H1 (cell line): Measurements from ENCODE around the gene RAP1GDS1. TPM values are rescaled to one million over a fixed set of nuclear protein-coding genes. Genes with fewer than 3 reads are reported as not detected.

Experiments used
- CTCF ChIA-PET: fragments of 300-600 bp; sonication (Branson Sonifier 250); formaldehyde crosslinking; loops from one replicate; lab custom pipeline; 2021; ENCODE audit not compliant: partially characterized antibody; lab: Charles Lee
- POLR2A ChIA-PET: fragments of 300-600 bp; sonication (Branson Sonifier 250); formaldehyde crosslinking; loops from one replicate; lab custom pipeline; 2021; ENCODE audit warnings: inconsistent platforms; ENCODE audit not compliant: partially characterized antibody; lab: Charles Lee
- DNase-seq, 2 experiments: peaks; one replicate each; pipeline versions ENCODE4 v3.0.0 to v3.0.0-alpha.2; 2010 to 2022; ENCODE audit warnings: low spot score in 2 of 2, low read depth in 1 of 2, mixed read lengths in 1 of 2
- FAIRE-seq: peaks from 2 replicates; lab custom pipeline; 2011; peaks lifted over from hg19 to GRCh38; lab: Jason Lieb, UNC
- H2AFZ ChIP-seq: 2 replicates; pipeline ENCODE4 v1.8.1; 2012; ENCODE audit warnings: low read length, inconsistent platforms
- H2AK5ac ChIP-seq: 2 replicates; pipeline ENCODE4 v1.6.1; 2013; ENCODE audit warnings: low read depth, low read length
- H2BK120ac ChIP-seq: replicated peaks from 2 replicates; pipeline ENCODE3; 2013; ENCODE audit warnings: low read depth, low read length, inconsistent platforms
- H2BK12ac ChIP-seq: 2 replicates; pipeline ENCODE4 v1.6.1; 2013; ENCODE audit warnings: low read depth, low read length
- H2BK15ac ChIP-seq: 2 replicates; pipeline ENCODE4 v1.6.1; 2013; ENCODE audit warnings: low read length
- H2BK20ac ChIP-seq: 2 replicates; pipeline ENCODE4 v1.6.1; 2013; ENCODE audit warnings: low read length
- H2BK5ac ChIP-seq: 2 replicates; pipeline ENCODE4 v1.6.1; 2013; ENCODE audit warnings: low read depth, low read length
- H3K14ac ChIP-seq: 2 replicates; pipeline ENCODE4 v1.6.1; 2013; ENCODE audit warnings: inconsistent platforms; ENCODE audit not compliant: insufficient read length
- H3K18ac ChIP-seq: 2 replicates; pipeline ENCODE4 v1.6.1; 2013; ENCODE audit warnings: low read length; ENCODE audit errors: extremely low read depth
- H3K23ac ChIP-seq: 2 replicates; pipeline ENCODE4 v1.6.1; 2013; ENCODE audit warnings: inconsistent platforms; ENCODE audit not compliant: insufficient read length
- H3K23me2 ChIP-seq: 2 replicates; pipeline ENCODE4 v1.6.1; 2013; ENCODE audit warnings: low read depth, low read length
- H3K27ac ChIP-seq: 2 replicates; pipeline ENCODE4 v1.6.1; 2011; ENCODE audit warnings: low read depth, low read length, inconsistent platforms
- H3K27me3 ChIP-seq, 4 experiments: replicated peaks in 1 of 4; 1 replicate in 1 of 4; 2 replicates in 3 of 4; pipeline versions ENCODE4 v1.6.1 to v1.8.1; 2011 to 2013; ENCODE audit warnings: low read length in 3 of 4, mild to moderate bottlenecking in 3 of 4, inconsistent platforms in 2 of 4, mixed read lengths in 2 of 4, moderate library complexity in 1 of 4; ENCODE audit not compliant: control insufficient read depth in 3 of 4, insufficient read depth in 3 of 4; ENCODE audit errors: extremely low read depth in 1 of 4
- H3K36me3 ChIP-seq, 4 experiments: 2 replicates each; pipeline versions ENCODE4 v1.6.1 to v1.8.1; 2011 to 2013; ENCODE audit warnings: mild to moderate bottlenecking in 4 of 4, low read length in 3 of 4, moderate library complexity in 2 of 4, control low read depth in 1 of 4, inconsistent platforms in 1 of 4; ENCODE audit not compliant: insufficient read depth in 4 of 4, control insufficient read depth in 2 of 4
- H3K4ac ChIP-seq: replicated peaks from 2 replicates; pipeline ENCODE3; 2013; ENCODE audit warnings: low read length, low read depth, mixed read lengths, inconsistent platforms; ENCODE audit not compliant: insufficient read length
- H3K4me1 ChIP-seq, 4 experiments: replicated peaks in 1 of 4; 1 replicate in 1 of 4; 2 replicates in 3 of 4; pipeline versions ENCODE4 v1.6.1 to v1.8.1; 2011 to 2013; ENCODE audit warnings: low read length in 3 of 4, inconsistent platforms in 2 of 4, mixed read lengths in 1 of 4; ENCODE audit not compliant: insufficient read depth in 4 of 4, control insufficient read depth in 3 of 4
- H3K4me2 ChIP-seq, 2 experiments: 2 replicates each; pipeline versions ENCODE4 v1.6.1 to v1.8.1; 2011 to 2013; ENCODE audit warnings: low read depth in 2 of 2, low read length in 2 of 2, control low read depth in 1 of 2, inconsistent platforms in 1 of 2, mild to moderate bottlenecking in 1 of 2; ENCODE audit not compliant: insufficient read depth in 1 of 2
- H3K4me3 ChIP-seq, 4 experiments: fragments of 200-600, 300-600 bp in 1 of 4; sonication (generic), shearing (Covaris generic), sonication (Bioruptor Twin) in 1 of 4; 2 replicates each; pipeline versions ENCODE4 v1.5.1 to v1.8.1; 2011 to 2016; ENCODE audit warnings: low read length in 4 of 4, low read depth in 3 of 4, control low read depth in 2 of 4, inconsistent platforms in 2 of 4, mild to moderate bottlenecking in 2 of 4, mixed read lengths in 1 of 4, moderate library complexity in 1 of 4; ENCODE audit not compliant: insufficient read depth in 2 of 4; ENCODE audit errors: extremely low read depth in 1 of 4
- H3K56ac ChIP-seq: replicated peaks from 2 replicates; pipeline ENCODE3; 2013; ENCODE audit warnings: low read depth, mild to moderate bottlenecking, mixed read lengths, low read length, inconsistent platforms; ENCODE audit not compliant: insufficient read length
- H3K79me1 ChIP-seq: 2 replicates; pipeline ENCODE4 v1.6.1; 2013; ENCODE audit warnings: low read depth, low read length, control low read depth
- H3K79me2 ChIP-seq, 2 experiments: 2 replicates each; pipeline versions ENCODE4 v1.6.1 to v1.8.1; 2012 to 2013; ENCODE audit warnings: low read length in 2 of 2, mild to moderate bottlenecking in 2 of 2, inconsistent platforms in 1 of 2; ENCODE audit not compliant: insufficient read depth in 2 of 2, control insufficient read depth in 1 of 2
- H3K9ac ChIP-seq, 4 experiments: replicated peaks in 1 of 4; 1 replicate in 1 of 4; 2 replicates in 3 of 4; pipeline versions ENCODE4 v1.6.1 to v1.8.1; 2011 to 2013; ENCODE audit warnings: low read depth in 3 of 4, low read length in 3 of 4, control low read depth in 2 of 4, mild to moderate bottlenecking in 2 of 4, moderate library complexity in 2 of 4, inconsistent platforms in 1 of 4; ENCODE audit errors: extremely low read depth in 1 of 4
- H3K9me3 ChIP-seq, 2 experiments: 2 replicates each; pipeline versions ENCODE4 v1.6.1 to v1.8.1; 2012 to 2013; ENCODE audit warnings: mild to moderate bottlenecking in 2 of 2, moderate library complexity in 2 of 2, control low read depth in 1 of 2, inconsistent platforms in 1 of 2, low read depth in 1 of 2, low read length in 1 of 2, mixed read lengths in 1 of 2; ENCODE audit not compliant: insufficient read depth in 2 of 2
- H4K20me1 ChIP-seq, 2 experiments: replicated peaks in 1 of 2; 2 replicates each; pipeline versions ENCODE3 to v1.8.1; 2011 to 2013; ENCODE audit warnings: inconsistent platforms in 2 of 2, low read length in 2 of 2, mild to moderate bottlenecking in 1 of 2; ENCODE audit not compliant: insufficient read depth in 2 of 2, control insufficient read depth in 1 of 2
- H4K5ac ChIP-seq: 2 replicates; pipeline ENCODE4 v1.6.1; 2013; ENCODE audit warnings: low read length, low read depth, mixed read lengths, inconsistent platforms; ENCODE audit not compliant: insufficient read length
- H4K8ac ChIP-seq: 2 replicates; pipeline ENCODE4 v1.8.0; 2013; ENCODE audit warnings: mild to moderate bottlenecking, moderate library complexity, low read length, inconsistent platforms; ENCODE audit not compliant: insufficient read depth; ENCODE audit errors: extremely low read depth
- H4K91ac ChIP-seq: replicated peaks from 2 replicates; pipeline ENCODE3; 2013; ENCODE audit warnings: low read length, mixed read lengths, inconsistent platforms; ENCODE audit not compliant: insufficient read length
- MAX ChIP-seq: IDR thresholded peaks from 2 replicates; pipeline ENCODE4 v1.6.1; 2012; ENCODE audit warnings: inconsistent platforms
- POLR2AphosphoS5 ChIP-seq: IDR thresholded peaks from 2 replicates; pipeline ENCODE4 v1.6.1; 2011; ENCODE audit warnings: low read depth, low read length
- SIN3A ChIP-seq, 2 experiments: IDR thresholded peaks in 1 of 2; conservative IDR thresholded peaks in 1 of 2; 2 replicates each; pipeline ENCODE4 v1.6.1; 2011 to 2012; ENCODE audit warnings: low read length in 2 of 2, improper control_type of control experiment in 1 of 2, low read depth in 1 of 2, mild to moderate bottlenecking in 1 of 2
- whole genome bisulfite sequencing, 2 experiments: shearing (Covaris generic) in 1 of 2; methylation state at CpG; one replicate each; pipeline versions ENCODE4 v1.1.6 to v1.1.7; 2013 to 2015; ENCODE audit warnings: low lambda C conversion rate in 2 of 2, mixed read lengths in 2 of 2, inconsistent platforms in 1 of 2, low coverage in 1 of 2, missing lambda C conversion rate in 1 of 2; ENCODE audit not compliant: insufficient replicate concordance in 2 of 2, insufficient coverage in 1 of 2, insufficient read length in 1 of 2; ENCODE audit errors: extremely low coverage in 1 of 2, missing lambda C conversion rate in 1 of 2; 5-methylcytosine and 5-hydroxymethylcytosine counted together
- polyA plus RNA-seq, 7 experiments: library from polyadenylated mRNA; depleted of rRNA in 3 of 7; stranded (reverse) in 5 of 7; unstranded in 2 of 7; fragments of >200 nt in 5 of 7; fragments of 200-250 nt in 2 of 7; gene quantifications; 1 replicate in 5 of 7; 2 replicates in 1 of 7; 4 replicates in 1 of 7; pipeline versions ENCODE4 v1.2.1 to v1.2.3, GENCODE V29; 2011 to 2013; ENCODE audit warnings: missing spikeins in 2 of 7, mixed read lengths in 2 of 7
- total RNA-seq: library from RNA; stranded (reverse); fragmentation: NEBNext Ultra II Directional; extraction: Animal tissue kit (Norgen Biotek cat#: 25700); gene quantifications from 2 replicates; pipeline ENCODE4 v1.2.1, GENCODE V29; 2021

RAP1GDS1 gene
- total and polyA plus RNA-seq, 2 of the 8 experiments (the other 6 are each of a cell fraction or from before 2014, with no cell fraction given), result 12.8 to 31.9 TPM

- H2BK20ac ChIP-seq, result no peak overlapping the region
- peaks cover 0 to 2% (median 0%) of the 10 kb centered on the region in 4 experiments; a peak in 1 of 7 replicates for H3K4me1 ChIP-seq
- H3K4ac ChIP-seq, result no peak overlapping the region
- no peak overlapping the region for H2AFZ ChIP-seq
- POLR2A ChIA-PET, result no interaction called here
- no peak overlapping the region for H3K14ac ChIP-seq
- no peak overlapping the region for H3K23ac ChIP-seq
- H3K18ac ChIP-seq, result no peak overlapping the region
- FAIRE-seq, result no peak
- H3K79me2 ChIP-seq, result no peaks in the 10 kb centered on the region
- no peak overlapping the region for H3K27ac ChIP-seq
- no peak overlapping the region for H2BK12ac ChIP-seq
- H3K79me1 ChIP-seq, result no peaks in the 10 kb centered on the region; the same call in 1 of the 2 replicates
- TF ChIP-seq SIN3A (conservative IDR thresholded peaks at IDR 0.05 in 1 of 2, IDR thresholded peaks at IDR 0.05 in 1 of 2; ENCODE audit: low read depth in 1 of 2, low read length in 2 of 2), result no peak
- TF ChIP-seq MAX, result no peak
- no peak for TF ChIP-seq POLR2AphosphoS5
- TF ChIP-seq, all 59 proteins: peak for 0
- no peaks in the 10 kb centered on the region for H3K9me3 ChIP-seq
- H3K27me3 ChIP-seq, result no peaks in the 10 kb centered on the region
- DNase-seq, result no peak
- H2BK120ac ChIP-seq, result no peak overlapping the region
- no peak overlapping the region for H3K56ac ChIP-seq
- no peak overlapping the region for H3K4me2 ChIP-seq
- CTCF ChIA-PET, result interaction anchor here (2.7 kb wide), 1 partner anchor 13 kb away, joined by 8 read pairs; no protein-coding TSS in a partner anchor
- H3K4me3 ChIP-seq, result no peak overlapping the region
- no peak overlapping the region for H2AK5ac ChIP-seq
- 81% methylated on average over 4 of the region's 4 CpGs; no CpG with 5 or more reads in 1 of the 2 experiments for WGBS, 2 experiments
- H2BK15ac ChIP-seq, result no peak overlapping the region
- no peak overlapping the region for H4K5ac ChIP-seq
- no peak overlapping the region for H3K9ac ChIP-seq
- no peaks in the 10 kb centered on the region for H3K36me3 ChIP-seq
- no peak overlapping the region for H4K8ac ChIP-seq
- H2BK5ac ChIP-seq, result no peak overlapping the region
- no peak overlapping the region for H4K91ac ChIP-seq
- no peaks in the 10 kb centered on the region for H4K20me1 ChIP-seq
- peaks cover 2% of the 10 kb centered on the region for H3K23me2 ChIP-seq
Measured at GRCh38 chr4:98493296-98493695, 232.1 kb downstream of the RAP1GDS1 start.

Other genes with a start within 250 kb of the RAP1GDS1 start
- gene STPG2, start 117.9 kb upstream of the RAP1GDS1 start, total RNA-seq, result not detected in 2 replicates
- 0.03 TPM in 1 of 2 replicates, not detected in the other for gene STPG2, start 117.9 kb upstream of the RAP1GDS1 start, polyA plus RNA-seq (2011; rRNA removed)